ENCODE data around the gene VWC2L. TPM values are rescaled to one million over a fixed set of nuclear protein-coding genes. Genes with fewer than 3 reads are reported as not detected.
A peak's percentile ranks its signal among the peaks of the same experiment; 100 is the strongest.

Gene VWC2L
- total RNA-seq, 1 donor from 2014 or later: not detected

- no peaks in the 10 kb centered on the region for H3K36me3 ChIP-seq (ENCODE audit: control insufficient read depth, insufficient read depth, low read length)
- no peak overlapping the region for H3K4me3 ChIP-seq (ENCODE audit: low read depth, low read length)
- no peak for DNase-seq (ENCODE audit: low read depth)
- no peak for TF ChIP-seq CTCF (IDR thresholded peaks at IDR 0.05; ENCODE audit: insufficient read depth, low read length, poor library complexity, severe bottlenecking)
- H3K27me3 ChIP-seq (ENCODE audit: control insufficient read depth, insufficient read depth, low read length): no peaks in the 10 kb centered on the region
These were observed 132.0 kb downstream of the VWC2L start for GRCh38 chr2:214542866-214543265.

GRCh38 chr2:214543386-214543955, 132.6 kb downstream of the VWC2L start:
- H3K4me3 ChIP-seq (ENCODE audit: low read depth, low read length): no peak overlapping the region
- no peak for TF ChIP-seq CTCF (IDR thresholded peaks at IDR 0.05; ENCODE audit: insufficient read depth, low read length, poor library complexity, severe bottlenecking)
- H3K36me3 ChIP-seq (ENCODE audit: control insufficient read depth, insufficient read depth, low read length): no peaks in the 10 kb centered on the region
- DNase-seq (ENCODE audit: low read depth): peak; percentile 18
- no peaks in the 10 kb centered on the region for H3K27me3 ChIP-seq (ENCODE audit: control insufficient read depth, insufficient read depth, low read length)

GRCh38 chr2:214545898-214546542, 135.2 kb downstream of the VWC2L start:
- no peak for TF ChIP-seq CTCF (IDR thresholded peaks at IDR 0.05; ENCODE audit: insufficient read depth, low read length, poor library complexity, severe bottlenecking)
- DNase-seq (ENCODE audit: low read depth): no peak
- no peaks in the 10 kb centered on the region for H3K27me3 ChIP-seq (ENCODE audit: control insufficient read depth, insufficient read depth, low read length)

GRCh38 chr2:214547931-214548330, 137.1 kb downstream of the VWC2L start:
- DNase-seq (ENCODE audit: low read depth): no peak
- no peaks in the 10 kb centered on the region for H3K36me3 ChIP-seq (ENCODE audit: control insufficient read depth, insufficient read depth, low read length)
- H3K4me3 ChIP-seq (ENCODE audit: low read depth, low read length): no peak overlapping the region
- H3K27me3 ChIP-seq (ENCODE audit: control insufficient read depth, insufficient read depth, low read length): no peaks in the 10 kb centered on the region
- TF ChIP-seq CTCF (IDR thresholded peaks at IDR 0.05; ENCODE audit: insufficient read depth, low read length, poor library complexity, severe bottlenecking): no peak

More at GRCh38 chr2:214545898-214546542, 135.2 kb downstream of the VWC2L start:
- no peaks in the 10 kb centered on the region for H3K36me3 ChIP-seq (ENCODE audit: control insufficient read depth, insufficient read depth, low read length)
- no peak overlapping the region for H3K4me3 ChIP-seq (ENCODE audit: low read depth, low read length)

- no peak for TF ChIP-seq CTCF (IDR thresholded peaks at IDR 0.05; ENCODE audit: insufficient read depth, low read length, poor library complexity, severe bottlenecking)
These were observed 139.1 kb downstream of the VWC2L start for GRCh38 chr2:214549946-214550345.

GRCh38 chr2:214550786-214551185, 139.9 kb downstream of the VWC2L start:
- DNase-seq (ENCODE audit: low read depth): no peak
- H3K4me3 ChIP-seq (ENCODE audit: low read depth, low read length): no peak overlapping the region
- TF ChIP-seq CTCF (IDR thresholded peaks at IDR 0.05; ENCODE audit: insufficient read depth, low read length, poor library complexity, severe bottlenecking): no peak
- H3K27me3 ChIP-seq (ENCODE audit: control insufficient read depth, insufficient read depth, low read length): no peaks in the 10 kb centered on the region
- no peaks in the 10 kb centered on the region for H3K36me3 ChIP-seq (ENCODE audit: control insufficient read depth, insufficient read depth, low read length)

More at GRCh38 chr2:214549946-214550345, 139.1 kb downstream of the VWC2L start:
- no peaks in the 10 kb centered on the region for H3K36me3 ChIP-seq (ENCODE audit: control insufficient read depth, insufficient read depth, low read length)
- no peak for DNase-seq (ENCODE audit: low read depth)
- no peak overlapping the region for H3K4me3 ChIP-seq (ENCODE audit: low read depth, low read length)
- H3K27me3 ChIP-seq (ENCODE audit: control insufficient read depth, insufficient read depth, low read length): no peaks in the 10 kb centered on the region
